Fibroblast of the aortic adventitia (primary cell): ENCODE data around the gene C3AR1. TPM values are rescaled to one million over a fixed set of nuclear protein-coding genes. Genes with fewer than 3 reads are reported as not detected.
"Not testable (repeated sequence)": the region's sequence is repeated elsewhere in the genome, so short reads cannot be mapped to it uniquely, and the experiment has no call there.

ENCODE experiments used
- DNase-seq: peaks from one replicate; pipeline ENCODE4 v3.0.0-alpha.2; 2010; ENCODE audit warnings: low read depth
- H3K4me3 ChIP-seq: 2 replicates; pipeline ENCODE4 v1.5.1; 2011; ENCODE audit warnings: low read depth, mild to moderate bottlenecking, control low read depth, low read length, moderate library complexity
- total RNA-seq: library from RNA; depleted of rRNA; stranded (reverse); fragments of >200 nt; gene quantifications from 2 replicates; pipeline ENCODE4 v1.2.3, GENCODE V29; 2012; ENCODE audit warnings: low replicate concordance
- TF ChIP-seq, protein P1 (sequence below): IDR thresholded peaks from 2 replicates; pipeline ENCODE4 v1.5.1; 2011; ENCODE audit warnings: mild to moderate bottlenecking, low read length, control low read depth, inconsistent platforms; ENCODE audit not compliant: insufficient read depth

Gene C3AR1
- total RNA-seq, 1 donor: 0.18 TPM

DNA sequence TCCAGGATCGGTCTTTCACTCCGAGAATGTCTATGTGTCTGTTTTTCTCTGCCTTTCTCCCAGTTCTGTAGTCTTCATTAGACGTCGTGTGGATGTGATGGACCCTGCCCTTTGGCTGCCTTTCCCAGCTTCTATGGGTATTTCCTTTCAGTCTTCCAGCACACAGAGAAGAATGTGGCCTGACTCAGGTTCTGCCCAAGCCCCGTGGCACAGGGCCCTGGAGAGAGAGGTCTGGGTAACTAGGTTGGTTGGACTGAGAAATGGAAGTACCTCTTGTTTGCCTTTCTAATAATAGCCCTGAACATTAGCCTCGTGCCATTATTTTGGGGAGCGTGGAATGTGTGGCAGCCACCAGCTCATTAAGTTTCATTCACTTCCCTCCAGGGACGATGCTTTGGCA lies 29.8 kb downstream of the C3AR1 start:
- no peak for DNase-seq
- H3K4me3 ChIP-seq: no peak overlapping the region
- TF ChIP-seq, protein P1, sequence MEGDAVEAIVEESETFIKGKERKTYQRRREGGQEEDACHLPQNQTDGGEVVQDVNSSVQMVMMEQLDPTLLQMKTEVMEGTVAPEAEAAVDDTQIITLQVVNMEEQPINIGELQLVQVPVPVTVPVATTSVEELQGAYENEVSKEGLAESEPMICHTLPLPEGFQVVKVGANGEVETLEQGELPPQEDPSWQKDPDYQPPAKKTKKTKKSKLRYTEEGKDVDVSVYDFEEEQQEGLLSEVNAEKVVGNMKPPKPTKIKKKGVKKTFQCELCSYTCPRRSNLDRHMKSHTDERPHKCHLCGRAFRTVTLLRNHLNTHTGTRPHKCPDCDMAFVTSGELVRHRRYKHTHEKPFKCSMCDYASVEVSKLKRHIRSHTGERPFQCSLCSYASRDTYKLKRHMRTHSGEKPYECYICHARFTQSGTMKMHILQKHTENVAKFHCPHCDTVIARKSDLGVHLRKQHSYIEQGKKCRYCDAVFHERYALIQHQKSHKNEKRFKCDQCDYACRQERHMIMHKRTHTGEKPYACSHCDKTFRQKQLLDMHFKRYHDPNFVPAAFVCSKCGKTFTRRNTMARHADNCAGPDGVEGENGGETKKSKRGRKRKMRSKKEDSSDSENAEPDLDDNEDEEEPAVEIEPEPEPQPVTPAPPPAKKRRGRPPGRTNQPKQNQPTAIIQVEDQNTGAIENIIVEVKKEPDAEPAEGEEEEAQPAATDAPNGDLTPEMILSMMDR: no peak

DNA sequence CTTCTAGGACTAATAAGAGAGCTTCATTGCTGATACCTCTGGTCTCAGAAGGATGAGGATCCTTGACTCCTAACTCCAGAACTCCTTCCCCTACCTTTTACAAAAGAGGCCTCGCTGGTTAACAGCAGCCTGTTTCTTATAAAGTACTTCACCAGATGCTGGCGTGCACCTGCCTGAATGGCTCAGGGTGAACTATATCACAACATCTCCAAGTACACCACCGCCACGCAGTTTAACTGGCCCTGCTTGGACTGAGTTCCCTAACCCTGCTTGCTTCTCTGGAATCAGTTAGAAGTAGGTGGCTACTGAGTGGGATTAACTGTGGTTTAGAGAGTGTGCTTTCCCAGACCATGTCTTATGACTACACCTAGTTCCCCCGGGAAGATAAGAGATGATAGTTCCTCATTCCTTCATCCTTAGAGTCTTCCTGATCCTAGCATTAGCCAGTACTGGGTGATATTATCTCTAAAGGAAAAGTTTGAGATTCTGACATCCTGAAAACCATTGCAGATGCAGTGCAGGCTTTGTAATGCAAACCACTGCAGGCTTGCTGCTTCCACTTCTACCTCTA lies 30.6 kb downstream of the C3AR1 start:
- no peak for DNase-seq
- peak overlapping the region; percentile 90 for H3K4me3 ChIP-seq
- TF ChIP-seq, protein P1: no peak

DNA sequence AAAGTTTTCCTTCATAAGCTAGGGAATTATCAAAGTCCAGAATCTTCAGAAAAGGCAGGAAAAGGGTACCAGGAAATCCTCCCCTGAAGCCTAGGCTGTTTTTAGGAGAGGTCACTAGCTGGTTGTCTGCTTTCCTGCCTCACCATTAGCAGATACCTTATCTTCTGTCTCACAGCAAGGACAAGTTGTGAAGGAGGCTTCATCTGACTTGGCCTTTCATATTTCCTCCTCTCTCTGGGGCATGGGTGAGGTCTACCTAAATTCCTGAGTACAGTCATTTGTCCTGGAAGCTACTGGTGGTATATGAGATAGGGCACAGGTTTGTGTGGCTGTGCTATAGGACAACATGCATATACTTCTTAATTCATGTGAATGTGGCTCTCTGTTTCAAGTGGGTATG lies 31.4 kb downstream of the C3AR1 start:
- peak overlapping the region; percentile 90 for H3K4me3 ChIP-seq
- no peak for DNase-seq
- TF ChIP-seq, protein P1: no peak

GRCh38 chr12:8033153-8034044 lies 32.8 kb downstream of the C3AR1 start:
- TF ChIP-seq, protein P1: no peak
- H3K4me3 ChIP-seq: peak overlapping the region; percentile 90
- DNase-seq: no peak

DNA sequence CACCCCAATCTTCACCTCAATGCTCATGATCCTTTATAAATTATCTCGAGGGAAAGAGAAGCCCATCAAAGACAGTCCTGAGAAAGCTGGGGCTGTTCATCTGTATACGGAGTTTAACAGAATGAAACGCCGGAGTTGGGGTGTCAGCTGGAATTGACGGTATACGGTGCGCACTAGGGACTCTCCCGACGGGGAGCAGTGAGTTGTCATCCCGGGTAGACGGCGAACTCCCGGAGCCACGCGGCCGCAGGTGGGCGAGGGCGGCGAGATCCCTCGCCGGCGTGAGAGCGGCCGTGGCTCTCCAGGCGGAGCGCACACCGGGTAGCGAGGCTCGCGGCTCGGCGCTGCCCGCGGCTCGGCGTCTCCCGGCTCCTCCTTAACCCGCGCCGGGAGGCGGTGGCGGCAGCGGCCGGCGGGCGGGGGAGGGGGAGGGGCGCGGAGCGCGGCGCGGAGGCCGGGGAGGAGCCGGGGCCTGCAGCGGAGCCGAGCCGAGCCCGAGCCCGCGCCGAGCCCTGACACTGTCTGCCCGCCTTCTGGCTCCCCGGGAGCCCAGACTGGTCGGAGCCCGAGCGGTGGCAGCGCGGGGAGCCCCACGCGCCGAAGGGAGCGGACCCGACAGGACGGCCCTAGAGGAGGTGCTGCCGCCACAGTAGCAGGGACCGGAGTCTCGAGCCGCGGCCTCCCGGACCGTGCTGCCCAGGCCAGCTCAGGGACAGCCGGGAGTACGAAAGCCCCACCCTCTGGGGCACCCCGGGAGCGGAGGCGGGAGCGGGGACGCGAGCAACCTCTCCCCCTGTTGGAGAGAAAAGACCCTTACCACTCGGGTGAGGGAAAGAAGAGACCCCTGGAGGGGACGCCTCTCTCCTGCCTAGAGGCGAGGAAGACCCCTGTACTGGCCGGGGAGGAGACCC lies 33.7 kb downstream of the C3AR1 start, which contains the start of gene FOXJ2:
Gene FOXJ2 (plus strand): TSS at position 475 of the 911 bp plus-strand sequence. CDS start 7,117 bp downstream, outside the sequence.
- TF ChIP-seq, protein P1: no peak
- DNase-seq: peak; percentile 59
- peak within 1 kb of the TSS; percentile 90 for H3K4me3 ChIP-seq

GRCh38 chr12:8031872-8032241 lies 34.3 kb downstream of the C3AR1 start:
- TF ChIP-seq, protein P1: no peak
- DNase-seq: no peak
- peak overlapping the region; percentile 72 for H3K4me3 ChIP-seq

- not testable (repeated sequence) for DNase-seq
These were observed 35.1 kb downstream of the C3AR1 start for GRCh38 chr12:8031017-8031416.

More at GRCh38 chr12:8031017-8031416, 35.1 kb downstream of the C3AR1 start:
- not testable (repeated sequence) for H3K4me3 ChIP-seq
